Activated T-helper 2 cell treated with anti-CD3 and anti-CD28 coated beads, Interferon-gamma antibody, Interleukin-2, Interleukin-4, amounts not matched to agents 10 μg/mL and 5 μg/mL and 100 μg/mL, durations not matched to agents 14 hours and 24 hours and 36 hours (primary cell): ENCODE data around the gene NUCB2. TPM values are rescaled to one million over a fixed set of nuclear protein-coding genes. Genes with fewer than 3 reads are reported as not detected.

ENCODE experiments used
- DNase-seq: peaks from one replicate; pipeline ENCODE4 v3.0.0; 2021; ENCODE audit warnings: low spot score
- H3K27ac Mint-ChIP-seq: one replicate; pipeline ENCODE4 v1.8.0; 2021; ENCODE audit warnings: mixed read lengths
- H3K27me3 Mint-ChIP-seq: one replicate; pipeline ENCODE4 v1.8.0; 2021; ENCODE audit warnings: low read depth, mixed read lengths
- H3K36me3 Mint-ChIP-seq: one replicate; pipeline ENCODE4 v1.8.0; 2021; ENCODE audit warnings: low read depth, mixed read lengths
- H3K4me1 Mint-ChIP-seq: one replicate; pipeline ENCODE4 v1.8.0; 2021; ENCODE audit warnings: low read depth, mixed read lengths
- H3K4me3 Mint-ChIP-seq: one replicate; pipeline ENCODE4 v1.8.0; 2021; ENCODE audit warnings: low read depth, mild to moderate bottlenecking, moderate library complexity, mixed read lengths
- H3K9me3 Mint-ChIP-seq: one replicate; pipeline ENCODE4 v1.8.0; 2021; ENCODE audit warnings: mixed read lengths
- intact Hi-C: fragments of 100-400 bp; cut with micrococcal nuclease; formaldehyde crosslinking; loops from one replicate; pipeline ENCODE4 v1.15.1; 2023
- total RNA-seq: library from RNA; stranded (reverse); gene quantifications from 2 replicates; pipeline ENCODE4 v1.2.3, GENCODE V29; 2022

Gene NUCB2
- total RNA-seq, 1 donor from 2014 or later, result 106 TPM

GRCh38 chr11:17313349-17314231 is 37.1 kb downstream of the NUCB2 start:
- no peaks in the 10 kb centered on the region for H3K9me3 Mint-ChIP-seq
- no peak overlapping the region for H3K27ac Mint-ChIP-seq
- H3K4me1 Mint-ChIP-seq, result peaks cover 2% of the 10 kb centered on the region
- H3K4me3 Mint-ChIP-seq, result no peak overlapping the region
- no peak for DNase-seq
- H3K36me3 Mint-ChIP-seq, result peaks cover 29% of the 10 kb centered on the region
- intact Hi-C loops, result loop anchor here (2.0 kb wide), 1 partner anchor 17 kb away; no protein-coding TSS in a partner anchor
- H3K27me3 Mint-ChIP-seq, result no peaks in the 10 kb centered on the region

GRCh38 chr11:17314232-17314547 is 37.7 kb downstream of the NUCB2 start:
- Mint-ChIP-seq H3K4me1 (peaks cover 2% of the 10 kb centered on the region), H3K27me3 (no peaks in the 10 kb centered on the region), H3K27ac (no peak overlapping the region), H3K4me3 (no peak overlapping the region), H3K36me3 (peaks cover 32% of the 10 kb centered on the region), H3K9me3 (no peaks in the 10 kb centered on the region)
- intact Hi-C loops, result loop anchor here (2.0 kb wide), 1 partner anchor 17 kb away; no protein-coding TSS in a partner anchor
- DNase-seq, result no peak

GRCh38 chr11:17314904-17315426 is 38.4 kb downstream of the NUCB2 start:
- no peak overlapping the region for H3K4me3 Mint-ChIP-seq
- DNase-seq, result no peak
- no peak overlapping the region for H3K27ac Mint-ChIP-seq
- no peaks in the 10 kb centered on the region for H3K27me3 Mint-ChIP-seq
- intact Hi-C loops, result loop anchor here (2.0 kb wide), 1 partner anchor 18 kb away; no protein-coding TSS in a partner anchor
- peaks cover 2% of the 10 kb centered on the region for H3K4me1 Mint-ChIP-seq
- H3K9me3 Mint-ChIP-seq, result no peaks in the 10 kb centered on the region
- H3K36me3 Mint-ChIP-seq, result peaks cover 33% of the 10 kb centered on the region

GRCh38 chr11:17328871-17329494 is 52.4 kb downstream of the NUCB2 start:
- Mint-ChIP-seq H3K36me3 (peaks cover 72% of the 10 kb centered on the region), H3K4me3 (no peak overlapping the region), H3K9me3 (no peaks in the 10 kb centered on the region), H3K27ac (no peak overlapping the region), H3K4me1 (peaks cover 11% of the 10 kb centered on the region), H3K27me3 (no peaks in the 10 kb centered on the region)
- no peak for DNase-seq
- intact Hi-C loops, result no loop called here

- intact Hi-C loops, result no loop called here
Observed at GRCh38 chr11:17331669-17332068, 55.1 kb downstream of the NUCB2 start.

GRCh38 chr11:17333799-17334586 is 57.5 kb downstream of the NUCB2 start:
- intact Hi-C loops, result no loop called here
- H3K4me1 Mint-ChIP-seq, result peaks cover 7% of the 10 kb centered on the region

More at GRCh38 chr11:17331669-17332068, 55.1 kb downstream of the NUCB2 start:
- Mint-ChIP-seq H3K4me3 (no peak overlapping the region), H3K27me3 (no peaks in the 10 kb centered on the region), H3K36me3 (peaks cover 58% of the 10 kb centered on the region), H3K9me3 (no peaks in the 10 kb centered on the region), H3K4me1 (peaks cover 7% of the 10 kb centered on the region), H3K27ac (no peak overlapping the region)
- no peak for DNase-seq

GRCh38 chr11:17343257-17343656 is 66.7 kb downstream of the NUCB2 start:
- DNase-seq, result no peak
- no peak overlapping the region for H3K4me3 Mint-ChIP-seq
- no peaks in the 10 kb centered on the region for H3K27me3 Mint-ChIP-seq
- no peaks in the 10 kb centered on the region for H3K9me3 Mint-ChIP-seq
- intact Hi-C loops, result no loop called here
- H3K36me3 Mint-ChIP-seq, result peaks cover 42% of the 10 kb centered on the region
- peaks cover 9% of the 10 kb centered on the region for H3K4me1 Mint-ChIP-seq
- H3K27ac Mint-ChIP-seq, result no peak overlapping the region

More at GRCh38 chr11:17333799-17334586, 57.5 kb downstream of the NUCB2 start:
- DNase-seq, result no peak
- Mint-ChIP-seq H3K27me3 (no peaks in the 10 kb centered on the region), H3K9me3 (no peaks in the 10 kb centered on the region), H3K36me3 (peaks cover 46% of the 10 kb centered on the region), H3K4me3 (no peak overlapping the region), H3K27ac (no peak overlapping the region)

- intact Hi-C loops, result no loop called here
- no peaks in the 10 kb centered on the region for H3K9me3 Mint-ChIP-seq
- peaks cover 46% of the 10 kb centered on the region for H3K36me3 Mint-ChIP-seq
- H3K27me3 Mint-ChIP-seq, result no peaks in the 10 kb centered on the region
- DNase-seq, result no peak
- no peak overlapping the region for H3K27ac Mint-ChIP-seq
- H3K4me3 Mint-ChIP-seq, result no peak overlapping the region
- peaks cover 9% of the 10 kb centered on the region for H3K4me1 Mint-ChIP-seq
Observed at GRCh38 chr11:17343907-17344306, 67.4 kb downstream of the NUCB2 start.

GRCh38 chr11:17347676-17348075 is 71.1 kb downstream of the NUCB2 start:
- no peaks in the 10 kb centered on the region for H3K27me3 Mint-ChIP-seq
- H3K27ac Mint-ChIP-seq, result no peak overlapping the region
- H3K36me3 Mint-ChIP-seq, result peaks cover 42% of the 10 kb centered on the region
- H3K4me3 Mint-ChIP-seq, result no peak overlapping the region
- intact Hi-C loops, result no loop called here
- H3K9me3 Mint-ChIP-seq, result no peaks in the 10 kb centered on the region
- DNase-seq, result no peak
- H3K4me1 Mint-ChIP-seq, result peaks cover 24% of the 10 kb centered on the region

GRCh38 chr11:17350455-17351171 is 74.1 kb downstream of the NUCB2 start:
- Mint-ChIP-seq H3K36me3 (peaks cover 28% of the 10 kb centered on the region), H3K27me3 (peaks cover 4% of the 10 kb centered on the region), H3K9me3 (no peaks in the 10 kb centered on the region), H3K4me3 (peak overlapping the region; percentile 67), H3K4me1 (peaks cover 31% of the 10 kb centered on the region), H3K27ac (peak overlapping the region; percentile 61)
- DNase-seq, result no peak
- intact Hi-C loops, result loop anchor here (1.0 to 10.0 kb wide), 3 partner anchors 52 to 606 kb away; no protein-coding TSS in a partner anchor

GRCh38 chr11:17351172-17351509 is 74.6 kb downstream of the NUCB2 start:
- Mint-ChIP-seq H3K4me1 (peaks cover 31% of the 10 kb centered on the region), H3K4me3 (peak overlapping the region; percentile 67), H3K36me3 (peaks cover 28% of the 10 kb centered on the region), H3K27ac (peak overlapping the region; percentile 61), H3K9me3 (no peaks in the 10 kb centered on the region), H3K27me3 (peaks cover 4% of the 10 kb centered on the region)
- no peak for DNase-seq
- intact Hi-C loops, result loop anchor here (1.0 to 10.0 kb wide), 3 partner anchors 53 to 606 kb away; no protein-coding TSS in a partner anchor
